NT2/D1 (cell line): Measurements from ENCODE around the gene ZNF469.

ENCODE experiments used
- YY1 ChIP-seq: IDR thresholded peaks from 2 replicates; pipeline ENCODE4 v1.6.1; 2011; ENCODE audit not compliant: insufficient read length, insufficient read depth
- ZNF274 ChIP-seq: IDR thresholded peaks from 2 replicates; pipeline ENCODE4 v1.6.1; 2011; ENCODE audit warnings: mild to moderate bottlenecking, low read depth, low read length

DNA sequence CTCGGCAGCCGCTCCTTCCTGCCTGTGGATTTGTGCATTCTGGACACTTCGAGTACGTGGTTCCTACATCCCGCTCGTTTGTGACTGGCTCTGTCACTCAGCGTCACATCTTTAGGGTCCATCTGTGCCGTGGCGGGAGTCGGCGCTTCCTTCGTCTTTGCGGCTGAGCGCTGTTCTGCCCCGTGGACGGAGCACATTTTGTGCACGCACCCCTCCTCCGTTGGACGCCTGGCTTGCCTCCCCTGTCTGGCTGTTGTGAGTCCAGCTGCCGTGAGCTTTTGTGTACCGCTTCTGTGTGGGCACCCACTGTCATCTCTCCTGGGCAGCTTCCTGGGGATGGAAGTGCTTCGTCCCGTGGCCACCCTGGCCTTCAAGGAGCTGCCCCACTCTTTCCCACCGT is 6.4 kb downstream of the ZNF469 start:
- TF ChIP-seq YY1 (no peak), ZNF274 (no peak)
